NCI-H1092 (cell line): ENCODE data around the gene RALGPS2.
"Not testable (repeated sequence)": the region's sequence is repeated elsewhere in the genome, so short reads cannot be mapped to it uniquely, and the experiment has no call there.

Source experiments
- DNase-seq: peaks from one replicate; lab custom pipeline; 2025; lab: John Stamatoyannopoulos, UW

Gene RALGPS2

GRCh38 chr1:178945763-178946266 is 220.8 kb downstream of the RALGPS2 start:
- DNase-seq = no peak

- no peak for DNase-seq
These were observed 221.4 kb downstream of the RALGPS2 start for GRCh38 chr1:178946416-178946815.

- DNase-seq = no peak
These were observed 222.0 kb downstream of the RALGPS2 start for GRCh38 chr1:178946855-178947676.

- DNase-seq = no peak
These were observed 222.6 kb downstream of the RALGPS2 start for GRCh38 chr1:178947677-178947981.

- DNase-seq = no peak
These were observed 223.6 kb downstream of the RALGPS2 start for GRCh38 chr1:178948676-178949075.

- DNase-seq = not testable (repeated sequence)
These were observed 224.8 kb downstream of the RALGPS2 start for GRCh38 chr1:178949866-178950265.

GRCh38 chr1:178951600-178951999 is 226.6 kb downstream of the RALGPS2 start:
- no peak for DNase-seq

GRCh38 chr1:178953034-178953433 is 228.0 kb downstream of the RALGPS2 start:
- DNase-seq = no peak

GRCh38 chr1:178953538-178954324 is 228.7 kb downstream of the RALGPS2 start:
- no peak for DNase-seq

GRCh38 chr1:178954325-178954690 is 229.3 kb downstream of the RALGPS2 start:
- DNase-seq = no peak

- no peak for DNase-seq
These were observed 229.9 kb downstream of the RALGPS2 start for GRCh38 chr1:178954937-178955336.

GRCh38 chr1:178955391-178955954 is 230.4 kb downstream of the RALGPS2 start:
- DNase-seq = no peak

- DNase-seq = no peak
These were observed 233.4 kb downstream of the RALGPS2 start for GRCh38 chr1:178958491-178958890.

- no peak for DNase-seq
These were observed 234.8 kb downstream of the RALGPS2 start for GRCh38 chr1:178959543-178960460.

- DNase-seq = no peak
These were observed 235.6 kb downstream of the RALGPS2 start for GRCh38 chr1:178960482-178961240.

GRCh38 chr1:178961331-178961730 is 236.3 kb downstream of the RALGPS2 start:
- no peak for DNase-seq

GRCh38 chr1:178961868-178962267 is 236.8 kb downstream of the RALGPS2 start:
- no peak for DNase-seq

GRCh38 chr1:178962853-178963711 is 238.0 kb downstream of the RALGPS2 start:
- no peak for DNase-seq

GRCh38 chr1:178964469-178965330 is 239.7 kb downstream of the RALGPS2 start:
- no peak for DNase-seq
